Glomerular endothelial cell (primary cell): ENCODE results near the gene LRRC59. TPM values are rescaled to one million over a fixed set of nuclear protein-coding genes. Genes with fewer than 3 reads are reported as not detected.
"Not testable (repeated sequence)": the region's sequence is repeated elsewhere in the genome, so short reads cannot be mapped to it uniquely, and the experiment has no call there.

Source experiments
- DNase-seq: peaks from one replicate; pipeline ENCODE4 v3.0.0-alpha.2; 2011; ENCODE audit warnings: low read depth, low spot score; ENCODE audit errors: extremely low read depth
- total RNA-seq: library from RNA; depleted of rRNA; stranded (reverse); fragments of >200 nt; gene quantifications from 2 replicates; pipeline ENCODE4 v1.2.3, GENCODE V29; 2015

LRRC59 gene
- total RNA-seq, 1 donor from 2014 or later, result 157 TPM

GRCh38 chr17:50348522-50349242, 48.6 kb downstream of the LRRC59 start:
- no peak for DNase-seq

- DNase-seq, result no peak
These were observed 49.4 kb downstream of the LRRC59 start for GRCh38 chr17:50347894-50348291.

GRCh38 chr17:50347117-50347893, 50.0 kb downstream of the LRRC59 start:
- DNase-seq, result no peak

GRCh38 chr17:50346313-50347116, 50.8 kb downstream of the LRRC59 start:
- DNase-seq, result no peak

- DNase-seq, result no peak
These were observed 51.7 kb downstream of the LRRC59 start, which contains the start of gene XYLT2 for GRCh38 chr17:50345432-50346312. Gene XYLT2 (plus strand): TSS chr17:50346126. CDS start chr17:50346141, 15 bp downstream.

GRCh38 chr17:50344731-50345365, 52.5 kb downstream of the LRRC59 start:
- no peak for DNase-seq

- DNase-seq, result no peak
These were observed 57.9 kb downstream of the LRRC59 start for GRCh38 chr17:50339381-50339780.

GRCh38 chr17:50338645-50339044, 58.7 kb downstream of the LRRC59 start:
- no peak for DNase-seq

- DNase-seq, result no peak
These were observed 59.4 kb downstream of the LRRC59 start for GRCh38 chr17:50337956-50338355.

GRCh38 chr17:50333291-50334057, 63.8 kb downstream of the LRRC59 start:
- not testable (repeated sequence) for DNase-seq

GRCh38 chr17:50332196-50332595, 65.1 kb downstream of the LRRC59 start:
- DNase-seq, result no peak

Other genes starting within 250 kb of the LRRC59 start
- gene PPP1R9B, start 246.8 kb downstream of the LRRC59 start, total RNA-seq, result 35.6 and 56.6 TPM in 2 replicates
- gene SGCA, start 231.5 kb downstream of the LRRC59 start, total RNA-seq, result not detected in 2 replicates
- gene COL1A1, start 195.9 kb downstream of the LRRC59 start, total RNA-seq, result 118 and 702 TPM in 2 replicates
- 0.12 and 0.73 TPM in 2 replicates for gene TMEM92, start 123.1 kb downstream of the LRRC59 start, total RNA-seq
- 40.1 and 45.8 TPM in 2 replicates for gene XYLT2, start 51.4 kb downstream of the LRRC59 start, total RNA-seq
- gene MRPL27, start 24.3 kb downstream of the LRRC59 start, total RNA-seq, result 53.6 and 57.3 TPM in 2 replicates
- 2.7 and 3.9 TPM in 2 replicates for gene EME1, start 24.3 kb downstream of the LRRC59 start, total RNA-seq
- 32.6 and 37.2 TPM in 2 replicates for gene ACSF2, start 28.7 kb upstream of the LRRC59 start, total RNA-seq
- gene CHAD, start 71.4 kb upstream of the LRRC59 start, total RNA-seq, result not detected in 2 replicates
- 30.1 and 34.7 TPM in 2 replicates for gene RSAD1, start 81.3 kb upstream of the LRRC59 start, total RNA-seq
- 0.23 and 1.6 TPM in 2 replicates for gene MYCBPAP, start 110.9 kb upstream of the LRRC59 start, total RNA-seq
- 0.23 and 7.4 TPM in 2 replicates for gene EPN3, start 135.2 kb upstream of the LRRC59 start, total RNA-seq
- gene SPATA20, start 149.7 kb upstream of the LRRC59 start, total RNA-seq, result 127 and 145 TPM in 2 replicates
- not detected in 2 replicates for gene CACNA1G, start 163.2 kb upstream of the LRRC59 start, total RNA-seq
- gene ABCC3, start 237.4 kb upstream of the LRRC59 start, total RNA-seq, result 1.1 and 2.2 TPM in 2 replicates